K562 (cell line): ENCODE measurements around the gene FMC1. TPM values are rescaled to one million over a fixed set of nuclear protein-coding genes. Genes with fewer than 3 reads are reported as not detected.

Experiments used
- ATAC-seq: fragments of 200-7000 bp; cut with Tn5 transposase; 3 replicates; pipeline ENCODE4 v1.9.1; 2020; ENCODE audit warnings: moderate library complexity
- BruUV-seq: library from RNA; stranded (reverse); fragments of 400-500 nt; replicated peaks from 2 replicates; lab custom pipeline; 2021; lab: Mats Ljungman, UMichigan
- CTCF ChIA-PET: fragments of 300-600 bp; formaldehyde crosslinking; extraction: SDS; loops from one replicate; lab custom pipeline; 2021; ENCODE audit warnings: low intra/inter-chr PET ratio; lab: Yijun Ruan, JAX
- POLR2A ChIA-PET: fragments of 300-600, 350-650 bp; sonication (Branson Sonifier 250); formaldehyde crosslinking; extraction: SDS; loops from one replicate; lab custom pipeline; 2021; ENCODE audit warnings: antibody characterized with exemption, inconsistent platforms; lab: Yijun Ruan, JAX
- DNase-seq, 4 experiments: peaks; one replicate each; pipeline versions ENCODE4 v3.0.0 to v3.0.0-alpha.2; 2011 to 2018; ENCODE audit warnings: low spot score in 3 of 4, mixed read lengths in 3 of 4; ENCODE audit errors: extremely low read depth in 1 of 4
- FAIRE-seq: peaks from 2 replicates; lab custom pipeline; 2011; peaks lifted over from hg19 to GRCh38; lab: Jason Lieb, UNC
- H2AFZ ChIP-seq: 2 replicates; pipeline ENCODE4 v1.6.0; 2011; ENCODE audit warnings: low read depth, low read length, control low read depth, inconsistent platforms
- H3K27ac ChIP-seq: fragments of 200-600 bp; 3 replicates; pipeline ENCODE4 v1.8.0; 2011; ENCODE audit warnings: low read depth, mild to moderate bottlenecking, control low read depth, inconsistent platforms, low read length, moderate library complexity, mixed read lengths; ENCODE audit errors: extremely low read depth
- H3K27me3 ChIP-seq, 2 experiments: fragments of 300-600 bp in 1 of 2; 2 replicates in 1 of 2; 3 replicates in 1 of 2; pipeline versions ENCODE4 v1.6.0 to v1.8.0; 2011; ENCODE audit warnings: inconsistent platforms in 2 of 2, low read length in 2 of 2, mild to moderate bottlenecking in 1 of 2, mixed read lengths in 1 of 2, moderate library complexity in 1 of 2; ENCODE audit not compliant: control insufficient read depth in 2 of 2, insufficient read depth in 2 of 2
- H3K36me3 ChIP-seq: fragments of 300-600 bp; 3 replicates; pipeline ENCODE4 v1.8.0; 2011; ENCODE audit warnings: mild to moderate bottlenecking, low read length, inconsistent platforms; ENCODE audit not compliant: control insufficient read depth, insufficient read depth
- H3K4me1 ChIP-seq, 2 experiments: fragments of 200-600 bp in 1 of 2; replicated peaks in 1 of 2; 2 replicates in 1 of 2; 3 replicates in 1 of 2; pipeline versions ENCODE4 v1.5.1 to v1.8.0; 2011; ENCODE audit warnings: inconsistent platforms in 2 of 2, low read length in 2 of 2, mild to moderate bottlenecking in 1 of 2, mixed read lengths in 1 of 2, moderate library complexity in 1 of 2; ENCODE audit not compliant: control insufficient read depth in 2 of 2, insufficient read depth in 2 of 2
- H3K4me2 ChIP-seq: 2 replicates; pipeline ENCODE4 v1.6.1; 2011; ENCODE audit warnings: low read length, control low read depth, inconsistent platforms, mixed read lengths; ENCODE audit not compliant: insufficient read depth
- H3K4me3 ChIP-seq: fragments of 200-600 bp; sonication (generic), shearing (Covaris generic); 2 replicates; pipeline ENCODE4 v1.5.1; 2016; ENCODE audit warnings: control low read depth, inconsistent platforms
- H3K79me2 ChIP-seq: fragments of 200-600 bp; 3 replicates; pipeline ENCODE4 v1.8.0; 2011; ENCODE audit warnings: low read length, inconsistent platforms; ENCODE audit not compliant: control insufficient read depth, insufficient read depth
- H3K9ac ChIP-seq, 2 experiments: 2 replicates each; pipeline versions ENCODE4 v1.6.0 to v1.6.1; 2011; ENCODE audit warnings: low read depth in 2 of 2, low read length in 2 of 2, control low read depth in 1 of 2, inconsistent platforms in 1 of 2, mild to moderate bottlenecking in 1 of 2, mixed read lengths in 1 of 2; ENCODE audit not compliant: insufficient read depth in 1 of 2
- H3K9me1 ChIP-seq: one replicate; pipeline ENCODE4 v1.6.0; 2011; ENCODE audit warnings: inconsistent platforms, mild to moderate bottlenecking, low read length, moderate library complexity; ENCODE audit not compliant: control insufficient read depth, insufficient read depth
- H3K9me3 ChIP-seq: replicated peaks from 2 replicates; pipeline ENCODE4 v1.5.1; 2011; ENCODE audit warnings: low read depth, low read length, inconsistent platforms; ENCODE audit not compliant: control insufficient read depth, insufficient read depth
- H4K20me1 ChIP-seq: replicated peaks from 2 replicates; pipeline ENCODE4 v1.6.1; 2011; ENCODE audit warnings: low read length, inconsistent platforms, mixed read lengths; ENCODE audit not compliant: control insufficient read depth, insufficient read depth
- ATF4 ChIP-seq: fragments of 450-650 bp; formaldehyde crosslinking; IDR thresholded peaks from 2 replicates; pipeline ENCODE4 v1.4.0; 2022; ENCODE audit warnings: mild to moderate bottlenecking, moderate library complexity
- ATF7 ChIP-seq: fragments of 450-650 bp; IDR thresholded peaks from 2 replicates; pipeline ENCODE4 v1.7.1; 2014; ENCODE audit warnings: mild to moderate bottlenecking, moderate library complexity
- CUX1 ChIP-seq: fragments of 200-800 bp; sonication (Bioruptor generic); IDR thresholded peaks from 2 replicates; pipeline ENCODE4 v1.6.1; 2016; ENCODE audit warnings: missing genetic modification characterization, missing compliant biosample characterization
- FOXP1 ChIP-seq: sonication (generic); formaldehyde crosslinking; IDR thresholded peaks from 2 replicates; pipeline ENCODE4 v1.8.0; 2022; ENCODE audit warnings: mild to moderate bottlenecking, missing genetic modification reagents
- GTF3C2 ChIP-seq: IDR thresholded peaks from 3 replicates; pipeline ENCODE4 v1.6.1; 2011; ENCODE audit warnings: borderline replicate concordance, mild to moderate bottlenecking, moderate library complexity; ENCODE audit not compliant: insufficient read length; ENCODE audit errors: extremely low read depth
- PCBP1 ChIP-seq: fragments of 200-400 bp; formaldehyde crosslinking; IDR thresholded peaks from 2 replicates; pipeline ENCODE4 v1.6.1; 2018; ENCODE audit warnings: mild to moderate bottlenecking, low read depth, low read length; ENCODE audit not compliant: poor library complexity, severe bottlenecking
- PHB2 ChIP-seq: fragments of 450-650 bp; IDR thresholded peaks from 2 replicates; pipeline ENCODE4 v1.6.1; 2017; ENCODE audit warnings: low read depth
- RFX1 ChIP-seq: fragments of 450-650 bp; IDR thresholded peaks from 2 replicates; pipeline ENCODE4 v1.6.1; 2016; ENCODE audit warnings: mild to moderate bottlenecking, moderate library complexity
- TAF9B ChIP-seq: fragments of 450-650 bp; IDR thresholded peaks from 2 replicates; pipeline ENCODE4 v1.6.1; 2018; ENCODE audit warnings: mild to moderate bottlenecking; ENCODE audit not compliant: partially characterized antibody
- ZNF398 ChIP-seq: fragments of 250-450 bp; sonication (Bioruptor Pico); IDR thresholded peaks from 2 replicates; pipeline ENCODE4 v1.8.0; 2021; ENCODE audit warnings: moderate library complexity, mild to moderate bottlenecking, inconsistent platforms
- ZNF445 ChIP-seq: fragments of 250-450 bp; sonication (Bioruptor Pico); IDR thresholded peaks from 2 replicates; pipeline ENCODE4 v1.4.0; 2020; ENCODE audit warnings: low read depth, mild to moderate bottlenecking, moderate library complexity
- ZNF583 ChIP-seq: fragments of 250-450 bp; sonication (Bioruptor Pico); IDR thresholded peaks from 2 replicates; pipeline ENCODE4 v1.4.0; 2020
- WGBS: fragments of 100-300 bp; shearing (Covaris generic); methylation state at CpG from one replicate; pipeline ENCODE4 v1.1.6; 2016; ENCODE audit warnings: low coverage, mixed read lengths; ENCODE audit not compliant: insufficient coverage; ENCODE audit errors: missing lambda C conversion rate; 5-methylcytosine and 5-hydroxymethylcytosine counted together
- in situ Hi-C: fragments of 300-500 bp; cut with MboI; formaldehyde crosslinking; loops from 4 replicates; pipeline ENCODE4 v1.15.0; 2018; ENCODE audit warnings: inconsistent platforms, mixed read lengths
- intact Hi-C: fragments of 100-400 bp; cut with micrococcal nuclease; formaldehyde crosslinking; loops from 2 replicates; pipeline ENCODE4 v1.14.2; 2022
- polyA plus RNA-seq, 8 experiments: library from polyadenylated mRNA; depleted of rRNA in 4 of 8; stranded (reverse) in 5 of 8; unstranded in 3 of 8; fragments of >200 nt; fragmentation: Nextera tagmentation in 2 of 8; fragmentation: Illumina TruSeq in 1 of 8; extraction: Ambion mirVana in 2 of 8; extraction: Trizol in 1 of 8; gene quantifications; 2 replicates each; pipeline versions ENCODE4 v1.2.1 to v1.2.3, GENCODE V29; 2011 to 2014; ENCODE audit warnings: inconsistent platforms in 1 of 8, missing spikeins in 1 of 8
- total RNA-seq, 7 experiments: library from RNA; depleted of rRNA in 6 of 7; stranded (reverse); fragments of >200 nt in 6 of 7; fragmentation: Illumina TruSeq in 2 of 7; extraction: Trizol in 2 of 7; gene quantifications; 2 replicates each; pipeline versions ENCODE4 v1.2.1 to v1.2.3, GENCODE V29; 2011 to 2021; ENCODE audit warnings: low replicate concordance in 1 of 7

Gene FMC1
- total and polyA plus RNA-seq, 9 of the 15 experiments (the other 6 are each of a cell fraction or from before 2014, with no cell fraction given), result 14.0 to 116 (median 29.0) TPM

GRCh38 chr7:139293534-139293933, 47.6 kb upstream of the FMC1 start:
- no peaks in the 10 kb centered on the region for H3K9me1 ChIP-seq
- no TSS peak for BruUV-seq
- POLR2A ChIA-PET, result interaction anchor here (0.8 to 3.5 kb wide), 4 partner anchors 9 to 19 kb away, joined by 3 to 20 read pairs (median 8); no protein-coding TSS in a partner anchor
- TF ChIP-seq ATF4 (CRISPR knock-in tag) (no peak), GTF3C2 (no peak), ATF7 (no peak), RFX1 (no peak), FOXP1 (CRISPR knock-in tag) (no peak), PCBP1 (no peak), ZNF398 (CRISPR knock-in tag) (no peak), CUX1 (CRISPR knock-in tag) (no peak), TAF9B (no peak), ZNF445 (CRISPR knock-in tag) (no peak), ZNF583 (no peak), PHB2 (no peak)

More at GRCh38 chr7:139293534-139293933, 47.6 kb upstream of the FMC1 start:
- no peak overlapping the region for H3K4me2 ChIP-seq
- no peak overlapping the region for H3K4me3 ChIP-seq
- intact Hi-C loops (no loop called here), in situ Hi-C loops (no loop called here)
- CTCF ChIA-PET, result interaction anchor here (0.6 kb wide), 1 partner anchor 36 kb away, joined by 3 read pairs; no protein-coding TSS in a partner anchor
- H3K9ac ChIP-seq, result no peak overlapping the region
- no peak overlapping the region for H3K27ac ChIP-seq
- H2AFZ ChIP-seq, result no peak overlapping the region
- peaks cover 34% of the 10 kb centered on the region; the same call in 2 of the 3 replicates for H3K36me3 ChIP-seq
- FAIRE-seq, result no peak
- WGBS, result 77% methylated on average over 2 of the region's 2 CpGs
- H4K20me1 ChIP-seq, result no peaks in the 10 kb centered on the region
- H3K27me3 ChIP-seq, result no peaks in the 10 kb centered on the region
- no peak for ATAC-seq
- no peaks in the 10 kb centered on the region for H3K9me3 ChIP-seq
- no peaks in the 10 kb centered on the region for H3K79me2 ChIP-seq
- H3K4me1 ChIP-seq, result no peaks in the 10 kb centered on the region
- DNase-seq, result no peak
